ENCODE results near the gene FES.
"Not testable (repeated sequence)": the region's sequence is repeated elsewhere in the genome, so short reads cannot be mapped to it uniquely, and the experiment has no call there.

Gene FES

GRCh38 chr15:90907838-90908507 is 23.7 kb downstream of the FES start:
- DNase-seq (ENCODE audit: low read depth in 3 of 3, low spot score in 1 of 3), result no peak

GRCh38 chr15:90909449-90909848 is 25.1 kb downstream of the FES start:
- DNase-seq (ENCODE audit: low read depth in 3 of 3, low spot score in 1 of 3), result not testable (repeated sequence)

DNA sequence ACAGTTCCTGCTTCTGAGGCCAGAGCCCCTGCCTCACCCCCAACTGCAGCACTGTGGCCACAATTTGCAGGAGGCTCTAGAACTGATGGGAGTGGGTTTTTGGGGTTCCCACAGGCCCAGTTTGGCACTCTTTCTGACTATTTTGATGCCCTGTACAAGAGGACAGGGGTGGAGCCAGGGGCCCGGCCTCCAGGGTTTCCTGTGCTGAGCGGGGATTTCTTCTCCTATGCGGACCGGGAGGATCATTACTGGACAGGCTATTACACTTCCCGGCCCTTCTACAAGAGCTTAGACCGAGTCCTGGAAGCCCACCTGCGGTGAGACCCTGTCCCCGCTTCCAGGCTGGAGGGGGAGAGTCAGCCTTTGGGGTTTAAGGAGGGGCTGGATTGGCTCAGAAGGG is 25.7 kb downstream of the FES start:
- DNase-seq (ENCODE audit: low read depth in 3 of 3, low spot score in 1 of 3), result no peak

DNA sequence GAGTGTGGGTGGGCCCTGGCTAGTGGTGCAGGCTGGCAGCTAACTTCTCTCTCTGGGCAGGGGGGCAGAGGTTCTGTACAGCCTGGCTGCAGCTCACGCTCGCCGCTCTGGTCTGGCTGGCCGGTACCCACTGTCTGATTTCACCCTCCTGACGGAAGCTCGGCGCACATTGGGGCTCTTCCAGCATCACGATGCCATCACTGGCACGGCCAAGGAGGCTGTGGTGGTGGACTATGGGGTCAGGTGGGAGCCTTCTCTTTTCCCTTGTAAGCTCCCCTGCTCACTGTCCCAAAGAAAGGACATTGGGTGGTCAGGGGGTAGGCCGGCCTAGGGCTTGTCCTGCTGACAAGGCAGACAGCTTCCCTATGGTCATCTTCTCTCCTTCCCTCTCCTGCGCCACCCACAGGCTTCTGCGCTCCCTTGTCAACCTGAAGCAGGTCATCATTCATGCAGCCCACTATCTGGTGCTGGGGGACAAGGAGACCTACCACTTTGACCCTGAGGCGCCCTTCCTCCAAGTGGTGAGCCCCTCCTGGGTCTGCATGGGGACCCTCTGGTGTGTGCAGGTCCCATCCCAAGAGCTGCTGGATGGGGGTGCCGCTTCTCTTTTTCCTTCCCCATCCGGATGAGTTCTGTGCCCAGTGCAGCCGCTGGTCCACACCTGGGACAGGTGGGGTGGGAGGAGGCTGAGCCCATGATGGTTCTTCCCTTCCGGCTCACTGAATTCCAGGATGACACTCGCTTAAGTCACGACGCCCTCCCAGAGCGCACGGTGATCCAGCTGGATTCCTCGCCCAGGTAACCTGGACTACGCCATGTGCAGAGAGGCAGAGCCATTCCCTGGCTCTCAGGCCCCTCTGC is 26.4 kb downstream of the FES start:
- DNase-seq (ENCODE audit: low read depth in 3 of 3, low spot score in 1 of 3), result no peak

DNA sequence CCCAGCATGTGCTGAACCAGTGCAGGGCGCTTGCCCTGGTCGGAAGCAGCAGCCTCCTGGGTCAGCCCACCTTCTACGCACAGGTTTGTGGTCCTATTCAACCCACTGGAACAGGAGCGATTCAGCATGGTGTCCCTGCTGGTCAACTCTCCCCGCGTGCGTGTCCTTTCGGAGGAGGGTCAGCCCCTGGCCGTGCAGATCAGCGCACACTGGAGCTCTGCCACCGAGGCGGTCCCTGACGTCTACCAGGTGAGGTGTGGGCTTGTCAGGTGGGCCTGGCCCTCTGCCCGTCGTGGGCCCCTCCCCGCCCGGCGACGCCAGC is 27.0 kb downstream of the FES start:
- no peak for DNase-seq (ENCODE audit: low read depth in 3 of 3, low spot score in 1 of 3)

GRCh38 chr15:90911906-90912769 is 27.8 kb downstream of the FES start:
- DNase-seq (ENCODE audit: low read depth in 3 of 3, low spot score in 1 of 3), result no peak

- DNase-seq (ENCODE audit: low read depth in 3 of 3, low spot score in 1 of 3), result no peak
Observed at GRCh38 chr15:90912770-90913075, 28.4 kb downstream of the FES start.

DNA sequence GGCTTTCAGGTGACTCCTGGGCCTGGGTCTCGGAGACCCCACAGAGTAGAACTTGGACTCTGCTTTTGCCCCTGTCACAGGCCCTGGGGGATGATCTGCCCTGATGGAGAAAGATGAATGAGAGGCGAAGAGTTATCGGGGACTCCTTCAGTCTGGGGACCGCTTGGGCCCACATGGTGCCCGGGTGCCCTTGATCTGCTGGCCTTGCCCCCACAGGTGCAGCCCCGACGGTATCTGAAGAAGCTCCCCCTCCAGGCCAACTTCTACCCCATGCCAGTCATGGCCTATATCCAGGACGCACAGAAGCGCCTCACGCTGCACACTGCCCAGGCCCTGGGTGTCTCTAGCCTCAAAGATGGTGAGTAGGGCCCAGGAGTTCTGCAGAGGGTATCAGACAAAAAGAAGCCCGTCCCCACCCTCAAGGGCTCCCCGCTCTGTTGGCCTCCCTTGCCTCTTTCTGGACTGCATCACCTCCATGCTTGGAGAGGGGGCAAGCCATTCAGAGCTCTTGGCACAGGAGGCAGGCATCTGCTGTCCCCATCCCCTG is 29.2 kb downstream of the FES start:
- DNase-seq (ENCODE audit: low read depth in 3 of 3, low spot score in 1 of 3), result no peak

DNA sequence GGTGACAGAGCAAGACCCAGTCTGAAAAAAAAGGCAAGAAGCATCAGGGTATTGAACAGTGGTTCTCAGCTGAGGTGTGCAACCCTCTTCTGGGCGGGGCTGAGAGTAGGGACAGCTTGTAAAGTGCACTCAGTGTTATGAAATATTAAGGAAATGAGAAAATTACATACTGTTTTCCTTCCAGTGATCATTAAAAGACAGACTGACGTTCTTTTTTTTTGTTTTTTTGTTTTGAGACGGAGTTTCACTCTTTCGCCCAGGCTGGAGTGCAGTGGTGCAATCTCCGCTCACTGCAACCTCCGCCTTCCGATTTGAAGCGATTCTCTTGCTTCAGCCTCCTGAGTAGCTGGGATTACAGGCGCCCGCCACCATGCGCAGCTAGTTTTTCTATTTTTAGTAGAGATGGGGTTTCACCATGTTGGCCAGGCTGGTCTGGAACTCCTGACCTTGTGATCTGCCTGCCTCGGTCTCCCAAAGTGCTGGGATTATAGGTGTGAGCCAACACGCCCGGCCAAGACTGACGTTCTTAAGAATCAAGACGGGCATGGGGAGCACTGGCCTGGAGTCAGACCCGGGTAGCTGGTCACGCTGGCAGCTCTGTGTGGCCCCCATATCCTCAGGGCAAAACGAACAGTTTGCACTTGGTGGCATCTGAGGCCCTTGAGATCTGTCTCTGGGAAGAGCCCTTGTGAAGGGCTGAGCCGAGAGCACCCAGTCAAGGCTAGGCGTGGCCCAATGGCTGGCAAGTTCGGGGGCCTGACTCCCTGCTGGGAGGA is 30.2 kb downstream of the FES start:
- no peak for DNase-seq (ENCODE audit: low read depth in 3 of 3, low spot score in 1 of 3)

DNA sequence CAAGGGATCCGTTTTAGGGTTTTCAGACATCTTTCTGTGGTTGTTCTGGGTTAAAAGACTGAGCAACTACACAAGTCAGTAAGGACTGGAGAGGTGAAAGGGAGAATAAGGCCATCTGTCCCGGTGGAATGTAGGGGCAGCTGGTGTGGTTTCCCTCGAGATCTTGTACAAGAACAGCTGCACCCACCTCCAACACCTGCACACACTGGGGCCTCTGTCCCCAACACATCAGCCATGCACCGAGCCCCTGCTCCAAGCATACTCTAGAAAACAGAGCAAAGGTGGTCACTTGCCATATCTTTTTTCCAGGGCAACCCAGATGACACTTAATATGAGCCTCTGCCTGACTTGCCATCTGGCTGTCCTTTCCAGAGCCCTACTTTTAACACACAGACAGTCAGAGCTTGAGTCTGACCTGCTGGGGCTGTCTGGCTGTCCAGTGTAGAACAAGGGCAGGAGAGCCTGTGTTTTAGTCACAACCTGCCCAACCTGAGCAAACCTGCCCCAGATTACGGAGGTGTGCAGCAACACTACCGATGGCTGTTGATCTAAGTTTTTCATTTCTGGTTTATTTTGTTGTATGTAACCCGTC is 31.0 kb downstream of the FES start:
- DNase-seq (ENCODE audit: low read depth in 3 of 3, low spot score in 1 of 3), result no peak

- DNase-seq (ENCODE audit: low read depth in 3 of 3, low spot score in 1 of 3), result no peak
Observed at GRCh38 chr15:90915808-90916440, 31.6 kb downstream of the FES start.

DNA sequence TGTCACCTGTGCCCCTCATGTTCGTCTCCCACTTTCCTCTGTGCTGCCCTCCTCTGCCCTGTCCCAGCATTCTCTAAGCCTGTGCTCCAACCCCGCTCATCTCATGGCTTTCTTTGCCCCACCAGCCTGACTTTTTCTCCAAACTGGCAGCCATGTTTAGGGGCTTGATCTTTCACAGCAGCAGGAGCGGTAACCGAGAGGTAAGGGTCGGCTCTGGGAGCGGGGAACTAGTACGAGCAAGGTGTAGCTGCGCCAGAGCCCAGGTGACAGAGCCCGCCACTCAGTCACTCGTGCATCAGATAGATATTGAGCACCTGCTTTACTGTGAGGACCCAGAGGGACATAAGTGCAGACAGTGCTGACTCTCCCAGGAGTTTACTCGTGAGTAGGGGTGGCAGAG is 32.2 kb downstream of the FES start:
- no peak for DNase-seq (ENCODE audit: low read depth in 3 of 3, low spot score in 1 of 3)

DNA sequence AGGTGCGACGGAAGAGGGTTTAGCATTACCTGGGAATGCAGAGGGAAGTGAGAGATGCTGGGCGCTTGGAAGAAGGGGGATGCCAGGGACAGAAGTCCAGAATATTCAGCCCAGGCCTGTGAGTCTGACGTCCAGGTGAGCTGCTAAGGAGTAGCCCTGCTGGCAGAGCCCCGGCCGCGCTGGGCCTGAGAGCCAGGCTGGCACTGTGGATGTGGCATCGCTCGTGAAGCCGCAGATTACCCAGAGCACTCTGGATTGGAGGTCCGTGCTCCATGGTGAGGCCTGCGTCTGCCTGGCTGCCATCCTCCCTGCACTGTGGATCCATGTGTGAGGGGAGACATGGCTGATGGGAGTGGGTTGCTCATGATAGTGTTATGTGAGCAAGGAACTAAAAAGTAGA is 33.3 kb downstream of the FES start:
- no peak for DNase-seq (ENCODE audit: low read depth in 3 of 3, low spot score in 1 of 3)

- DNase-seq (ENCODE audit: low read depth in 3 of 3, low spot score in 1 of 3), result no peak
Observed at GRCh38 chr15:90918034-90918788, 33.9 kb downstream of the FES start.

DNA sequence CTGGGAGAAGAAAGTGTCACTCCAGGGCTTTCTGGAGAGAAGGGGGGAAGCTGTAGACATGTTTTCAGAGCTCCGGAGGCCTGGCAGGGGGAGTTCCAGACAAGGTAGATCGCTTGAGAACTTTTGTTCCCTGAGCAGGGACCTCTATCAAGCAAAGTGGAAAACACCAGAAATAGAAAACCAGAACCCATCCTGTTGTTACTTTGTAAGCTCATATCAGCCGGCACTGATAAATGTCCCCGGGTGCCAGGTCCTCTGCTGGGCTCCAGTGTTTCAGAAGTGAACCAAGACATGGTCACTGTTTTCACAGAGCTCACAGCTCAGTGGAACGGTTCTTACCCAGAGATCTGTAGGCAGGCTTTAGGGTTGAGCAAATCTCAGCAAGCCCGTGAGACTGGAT is 34.5 kb downstream of the FES start:
- no peak for DNase-seq (ENCODE audit: low read depth in 3 of 3, low spot score in 1 of 3)

- no peak for DNase-seq (ENCODE audit: low read depth in 3 of 3, low spot score in 1 of 3)
Observed at GRCh38 chr15:90921887-90922286, 37.6 kb downstream of the FES start.

DNA sequence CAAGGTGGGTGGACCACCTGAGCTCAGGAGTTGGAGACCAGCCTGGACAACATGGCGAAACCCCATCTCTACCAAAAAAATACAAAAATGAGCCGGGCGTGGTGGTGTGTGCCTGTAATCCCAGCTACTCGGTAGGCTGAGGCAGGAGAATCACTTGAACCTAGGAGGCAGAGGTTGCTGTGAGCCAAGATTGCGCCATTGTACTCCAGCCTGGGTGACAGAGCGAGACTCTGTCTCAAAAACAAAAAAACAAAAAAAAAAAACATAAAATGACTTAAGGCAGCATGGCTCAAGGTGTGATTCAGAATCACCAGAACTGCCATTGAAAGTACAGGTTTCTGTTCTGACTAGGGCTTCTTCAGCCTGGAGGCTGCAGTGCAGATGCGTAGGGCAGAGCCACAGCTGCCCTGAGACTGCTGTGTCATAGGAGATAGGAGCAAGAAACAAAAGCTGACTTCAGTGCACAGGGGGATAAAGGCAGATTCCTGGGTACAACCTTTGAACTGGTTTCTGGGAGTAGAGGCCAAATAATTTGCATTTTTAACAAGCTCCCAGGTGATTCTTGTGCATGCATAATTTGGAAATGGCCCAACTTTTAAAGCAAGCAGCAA is 38.5 kb downstream of the FES start:
- not testable (repeated sequence) for DNase-seq (ENCODE audit: low read depth in 3 of 3, low spot score in 1 of 3)

- no peak for DNase-seq (ENCODE audit: low read depth in 3 of 3, low spot score in 1 of 3)
Observed at GRCh38 chr15:90924375-90924774, 40.1 kb downstream of the FES start.

GRCh38 chr15:90926766-90927165 is 42.5 kb downstream of the FES start:
- not testable (repeated sequence) for DNase-seq (ENCODE audit: low read depth in 3 of 3, low spot score in 1 of 3)
